Measurements from ENCODE around the gene ZNF234.

ZNF234 gene

DNA sequence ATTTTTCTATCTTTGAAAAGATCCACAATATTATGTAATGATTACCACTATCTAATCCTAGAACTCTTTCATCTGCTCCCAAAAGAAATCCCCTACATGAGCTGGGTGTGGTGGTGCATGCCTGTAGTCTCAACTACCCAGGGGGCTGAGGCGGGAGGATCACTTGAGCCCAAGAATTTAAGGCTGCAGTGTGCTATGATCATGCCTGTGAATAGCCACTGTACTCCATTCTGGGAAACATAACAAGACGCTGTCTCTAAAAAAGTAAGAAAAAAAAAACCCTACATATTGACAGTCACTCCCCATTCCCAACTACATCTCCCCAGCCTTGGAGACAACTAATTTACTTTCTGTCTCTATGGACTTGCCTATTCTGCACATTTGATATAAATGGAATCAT lies 22.4 kb downstream of the ZNF234 start:
- no peak for TF ChIP-seq SIN3A (IDR thresholded peaks at IDR 0.05; ENCODE audit: borderline replicate concordance, insufficient read depth, low read length)
- TF ChIP-seq POLR2AphosphoS5 (IDR thresholded peaks at IDR 0.05; ENCODE audit: low read depth, low read length), result no peak
- TF ChIP-seq, protein P1, sequence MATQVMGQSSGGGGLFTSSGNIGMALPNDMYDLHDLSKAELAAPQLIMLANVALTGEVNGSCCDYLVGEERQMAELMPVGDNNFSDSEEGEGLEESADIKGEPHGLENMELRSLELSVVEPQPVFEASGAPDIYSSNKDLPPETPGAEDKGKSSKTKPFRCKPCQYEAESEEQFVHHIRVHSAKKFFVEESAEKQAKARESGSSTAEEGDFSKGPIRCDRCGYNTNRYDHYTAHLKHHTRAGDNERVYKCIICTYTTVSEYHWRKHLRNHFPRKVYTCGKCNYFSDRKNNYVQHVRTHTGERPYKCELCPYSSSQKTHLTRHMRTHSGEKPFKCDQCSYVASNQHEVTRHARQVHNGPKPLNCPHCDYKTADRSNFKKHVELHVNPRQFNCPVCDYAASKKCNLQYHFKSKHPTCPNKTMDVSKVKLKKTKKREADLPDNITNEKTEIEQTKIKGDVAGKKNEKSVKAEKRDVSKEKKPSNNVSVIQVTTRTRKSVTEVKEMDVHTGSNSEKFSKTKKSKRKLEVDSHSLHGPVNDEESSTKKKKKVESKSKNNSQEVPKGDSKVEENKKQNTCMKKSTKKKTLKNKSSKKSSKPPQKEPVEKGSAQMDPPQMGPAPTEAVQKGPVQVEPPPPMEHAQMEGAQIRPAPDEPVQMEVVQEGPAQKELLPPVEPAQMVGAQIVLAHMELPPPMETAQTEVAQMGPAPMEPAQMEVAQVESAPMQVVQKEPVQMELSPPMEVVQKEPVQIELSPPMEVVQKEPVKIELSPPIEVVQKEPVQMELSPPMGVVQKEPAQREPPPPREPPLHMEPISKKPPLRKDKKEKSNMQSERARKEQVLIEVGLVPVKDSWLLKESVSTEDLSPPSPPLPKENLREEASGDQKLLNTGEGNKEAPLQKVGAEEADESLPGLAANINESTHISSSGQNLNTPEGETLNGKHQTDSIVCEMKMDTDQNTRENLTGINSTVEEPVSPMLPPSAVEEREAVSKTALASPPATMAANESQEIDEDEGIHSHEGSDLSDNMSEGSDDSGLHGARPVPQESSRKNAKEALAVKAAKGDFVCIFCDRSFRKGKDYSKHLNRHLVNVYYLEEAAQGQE (IDR thresholded peaks at IDR 0.05; ENCODE audit: insufficient read depth in 1 of 2, low read depth in 2 of 2, low read length in 2 of 2), result no peak
- TF ChIP-seq TAF1 (IDR thresholded peaks at IDR 0.05; ENCODE audit: borderline replicate concordance, insufficient read depth, low read length), result no peak
- TF ChIP-seq FOXP2 (optimal IDR thresholded peaks at IDR 0.05; ENCODE audit: borderline replicate concordance, extremely low read depth, extremely low read length, insufficient read depth), result no peak

DNA sequence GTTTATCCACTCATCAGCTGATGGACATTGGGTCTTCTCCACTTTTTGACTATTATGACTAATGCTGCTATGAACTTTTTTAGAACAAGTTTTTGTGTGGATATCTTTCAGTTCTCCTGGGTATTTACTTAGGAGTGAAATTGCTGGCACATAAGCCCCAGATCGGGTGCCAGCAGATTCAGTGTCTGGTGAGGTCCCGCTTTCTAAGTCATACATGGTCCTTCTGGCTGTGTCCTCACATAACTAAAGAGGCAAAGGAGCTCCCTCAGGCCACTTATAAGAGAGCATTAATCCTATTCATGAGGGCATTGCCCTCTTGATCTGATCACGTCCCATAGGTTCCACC lies 22.9 kb downstream of the ZNF234 start:
- TF ChIP-seq POLR2AphosphoS5 (IDR thresholded peaks at IDR 0.05; ENCODE audit: low read depth, low read length) (no peak), TAF1 (IDR thresholded peaks at IDR 0.05; ENCODE audit: borderline replicate concordance, insufficient read depth, low read length) (no peak), FOXP2 (optimal IDR thresholded peaks at IDR 0.05; ENCODE audit: borderline replicate concordance, extremely low read depth, extremely low read length, insufficient read depth) (no peak)

DNA sequence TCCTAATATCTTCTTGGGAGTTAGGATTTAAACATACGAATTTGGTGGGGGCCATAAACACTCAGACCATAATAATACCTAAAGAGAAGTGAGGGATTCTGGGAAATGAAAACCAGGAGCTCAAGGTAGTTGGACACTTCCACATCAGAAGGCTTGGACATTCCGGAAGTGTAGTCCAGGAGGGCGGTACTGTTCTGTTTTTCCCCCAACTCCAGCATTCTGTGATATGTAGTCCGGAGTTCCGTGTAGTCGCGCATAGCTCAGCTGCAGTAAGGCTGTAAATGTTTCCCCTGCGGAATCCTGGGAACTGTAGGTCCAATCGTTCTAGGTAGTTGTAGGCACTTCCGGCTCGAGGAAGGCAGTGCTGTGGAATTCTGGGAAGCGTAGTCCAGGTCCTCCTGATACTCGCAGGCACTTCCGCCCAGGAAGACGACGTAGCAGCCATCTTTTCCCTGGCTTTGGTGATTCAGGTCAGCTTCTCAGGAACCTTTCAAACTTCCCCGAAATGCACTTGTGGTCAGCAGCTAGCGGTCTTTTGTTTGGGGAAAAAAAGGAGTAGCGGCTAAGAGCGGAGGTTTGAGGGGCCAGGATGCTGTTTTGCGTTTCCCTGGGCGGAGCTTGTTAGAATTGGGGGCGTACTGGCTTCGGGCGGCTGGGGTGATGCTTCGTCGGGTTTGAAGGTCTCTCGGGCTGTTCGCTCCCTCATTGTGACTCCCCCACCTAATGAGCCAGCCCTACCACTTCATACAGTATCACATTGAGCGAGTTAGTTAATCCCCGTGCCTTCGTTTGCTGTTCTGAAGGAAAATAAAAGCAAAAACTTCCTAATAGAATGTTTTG lies 23.5 kb downstream of the ZNF234 start, which contains the start of gene ZNF226:
TSS of gene ZNF226 (plus strand) at position 428 of the 840 bp plus-strand sequence. CDS start 4,981 bp downstream, outside the sequence.
- TF ChIP-seq FOXP2 (optimal IDR thresholded peaks at IDR 0.05; ENCODE audit: borderline replicate concordance, extremely low read depth, extremely low read length, insufficient read depth), result peak; percentile 45
- no peak for TF ChIP-seq SIN3A (IDR thresholded peaks at IDR 0.05; ENCODE audit: borderline replicate concordance, insufficient read depth, low read length)
- TF ChIP-seq, protein P1 (IDR thresholded peaks at IDR 0.05; ENCODE audit: insufficient read depth in 1 of 2, low read depth in 2 of 2, low read length in 2 of 2), result no peak
- peak; percentile 86 for TF ChIP-seq TAF1 (IDR thresholded peaks at IDR 0.05; ENCODE audit: borderline replicate concordance, insufficient read depth, low read length)
- peak; percentile 86 for TF ChIP-seq POLR2AphosphoS5 (IDR thresholded peaks at IDR 0.05; ENCODE audit: low read depth, low read length)

DNA sequence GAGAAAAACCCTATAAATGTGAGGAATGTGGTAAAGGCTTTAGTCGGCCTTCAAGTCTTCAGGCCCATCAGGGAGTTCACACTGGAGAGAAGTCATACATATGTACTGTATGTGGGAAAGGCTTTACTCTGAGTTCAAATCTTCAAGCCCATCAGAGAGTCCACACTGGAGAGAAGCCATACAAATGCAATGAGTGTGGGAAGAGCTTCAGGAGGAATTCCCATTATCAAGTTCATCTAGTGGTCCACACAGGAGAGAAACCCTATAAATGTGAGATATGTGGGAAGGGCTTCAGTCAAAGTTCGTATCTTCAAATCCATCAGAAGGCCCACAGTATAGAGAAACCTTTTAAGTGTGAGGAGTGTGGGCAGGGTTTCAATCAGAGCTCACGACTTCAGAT lies 35.2 kb downstream of the ZNF234 start:
- no peak for TF ChIP-seq FOXP2 (optimal IDR thresholded peaks at IDR 0.05; ENCODE audit: borderline replicate concordance, extremely low read depth, extremely low read length, insufficient read depth)
- TF ChIP-seq TAF1 (IDR thresholded peaks at IDR 0.05; ENCODE audit: borderline replicate concordance, insufficient read depth, low read length), result no peak
- TF ChIP-seq, protein P1 (IDR thresholded peaks at IDR 0.05; ENCODE audit: insufficient read depth in 1 of 2, low read depth in 2 of 2, low read length in 2 of 2), result no peak
- no peak for TF ChIP-seq SIN3A (IDR thresholded peaks at IDR 0.05; ENCODE audit: borderline replicate concordance, insufficient read depth, low read length)
- no peak for TF ChIP-seq POLR2AphosphoS5 (IDR thresholded peaks at IDR 0.05; ENCODE audit: low read depth, low read length)

DNA sequence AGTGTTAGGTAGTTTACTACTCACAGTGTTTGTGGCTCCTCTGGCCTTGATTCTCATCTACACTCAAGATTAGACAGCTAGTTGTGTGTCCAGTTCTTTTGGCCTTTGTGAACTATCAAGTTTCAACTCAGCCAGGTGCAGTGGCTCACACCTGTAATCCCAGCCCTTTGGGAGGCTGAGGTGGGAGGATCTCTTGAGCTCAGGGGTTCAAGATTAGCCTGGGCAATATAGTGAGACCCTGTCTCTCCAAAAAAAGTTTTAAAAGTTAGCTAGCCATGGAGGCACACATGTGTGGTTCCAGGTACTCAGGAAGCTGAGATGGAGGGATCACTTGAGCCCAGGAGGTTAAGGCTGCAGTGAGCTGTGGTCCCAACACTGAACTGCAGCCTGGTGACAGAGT lies 39.6 kb downstream of the ZNF234 start:
- no peak for TF ChIP-seq SIN3A (IDR thresholded peaks at IDR 0.05; ENCODE audit: borderline replicate concordance, insufficient read depth, low read length)
- TF ChIP-seq POLR2AphosphoS5 (IDR thresholded peaks at IDR 0.05; ENCODE audit: low read depth, low read length), result no peak
- no peak for TF ChIP-seq FOXP2 (optimal IDR thresholded peaks at IDR 0.05; ENCODE audit: borderline replicate concordance, extremely low read depth, extremely low read length, insufficient read depth)
- no peak for TF ChIP-seq TAF1 (IDR thresholded peaks at IDR 0.05; ENCODE audit: borderline replicate concordance, insufficient read depth, low read length)
- TF ChIP-seq, protein P1 (IDR thresholded peaks at IDR 0.05; ENCODE audit: insufficient read depth in 1 of 2, low read depth in 2 of 2, low read length in 2 of 2), result no peak

Data from PFSK-1 (cell line).